HepG2 (cell line): ENCODE measurements around the gene ZNF593OS. TPM values are rescaled to one million over a fixed set of nuclear protein-coding genes. Genes with fewer than 3 reads are reported as not detected.

Source experiments
- ATAC-seq: fragments of 200-7000 bp; cut with Tn5 transposase; 3 replicates; pipeline ENCODE4 v1.9.1; 2020; ENCODE audit warnings: mild to moderate bottlenecking, moderate library complexity
- BruUV-seq: library from RNA; stranded (reverse); fragments of 400-500 nt; replicated peaks from 2 replicates; lab custom pipeline; 2021; lab: Mats Ljungman, UMichigan
- CTCF ChIA-PET: fragments of 300-600 bp; formaldehyde crosslinking; extraction: SDS; loops from one replicate; lab custom pipeline; 2021; ENCODE audit warnings: low total read pairs, inconsistent platforms, low intra/inter-chr PET ratio; lab: Yijun Ruan, JAX
- POLR2A ChIA-PET: fragments of 350-600 bp; sonication (Branson Sonifier 250); formaldehyde crosslinking; loops from one replicate; lab custom pipeline; 2020; ENCODE audit warnings: antibody characterized with exemption, inconsistent platforms; lab: Yijun Ruan, JAX
- DNase-seq: peaks from one replicate; pipeline ENCODE4 v3.0.0-alpha.2; 2015; ENCODE audit warnings: low spot score
- FAIRE-seq: peaks from 3 replicates; lab custom pipeline; 2011; peaks lifted over from hg19 to GRCh38; lab: Jason Lieb, UNC
- H2AFZ ChIP-seq: one replicate; pipeline ENCODE4 v1.6.1; 2011; ENCODE audit warnings: low read length, inconsistent platforms
- H3K27ac ChIP-seq: fragments of 300-600 bp; 3 replicates; pipeline ENCODE4 v1.8.0; 2011; ENCODE audit warnings: mixed run types, mild to moderate bottlenecking, mixed read lengths, low read length, inconsistent platforms; ENCODE audit not compliant: insufficient read depth; ENCODE audit errors: extremely low read length
- H3K27me3 ChIP-seq, 2 experiments: fragments of 200-600 bp in 1 of 2; 2 replicates in 1 of 2; 3 replicates in 1 of 2; pipeline versions ENCODE4 v1.6.0 to v1.8.0; 2011; ENCODE audit warnings: low read length in 2 of 2, mild to moderate bottlenecking in 2 of 2, moderate library complexity in 2 of 2, inconsistent platforms in 1 of 2; ENCODE audit not compliant: insufficient read depth in 2 of 2, control insufficient read depth in 1 of 2
- H3K36me3 ChIP-seq, 2 experiments: fragments of 200-600 bp in 1 of 2; replicated peaks in 1 of 2; 2 replicates in 1 of 2; 3 replicates in 1 of 2; pipeline versions ENCODE4 v1.5.1 to v1.8.0; 2011; ENCODE audit warnings: low read length in 2 of 2, inconsistent platforms in 1 of 2; ENCODE audit not compliant: insufficient read depth in 2 of 2, control insufficient read depth in 1 of 2
- H3K4me1 ChIP-seq: 2 replicates; pipeline ENCODE4 v1.5.1; 2012; ENCODE audit warnings: low read length, inconsistent platforms; ENCODE audit not compliant: insufficient read depth
- H3K4me2 ChIP-seq: 2 replicates; pipeline ENCODE4 v1.6.0; 2011; ENCODE audit warnings: low read depth, low read length, inconsistent platforms
- H3K4me3 ChIP-seq, 3 experiments: fragments of 200-600 bp in 1 of 3; sonication (generic), shearing (Covaris generic) in 1 of 3; replicated peaks in 1 of 3; 2 replicates each; pipeline ENCODE4 v1.5.1; 2011 to 2016; ENCODE audit warnings: low read length in 3 of 3, inconsistent platforms in 2 of 3, low read depth in 2 of 3, mild to moderate bottlenecking in 2 of 3, control low read depth in 1 of 3, mixed read lengths in 1 of 3; ENCODE audit not compliant: insufficient read depth in 1 of 3
- H3K79me2 ChIP-seq: one replicate; pipeline ENCODE4 v1.6.1; 2011; ENCODE audit warnings: low read length, inconsistent platforms; ENCODE audit not compliant: insufficient read depth
- H3K9ac ChIP-seq: 2 replicates; pipeline ENCODE4 v1.6.0; 2011; ENCODE audit warnings: mild to moderate bottlenecking, low read depth, low read length, inconsistent platforms; ENCODE audit not compliant: insufficient read depth
- H3K9me3 ChIP-seq: 2 replicates; pipeline ENCODE4 v1.5.1; 2012; ENCODE audit warnings: mild to moderate bottlenecking, low read length
- H4K20me1 ChIP-seq: 2 replicates; pipeline ENCODE4 v1.6.0; 2011; ENCODE audit warnings: inconsistent platforms, mild to moderate bottlenecking, low read length, moderate library complexity; ENCODE audit not compliant: insufficient read depth
- FOSL1 ChIP-seq: sonication (generic); formaldehyde crosslinking; IDR thresholded peaks from 2 replicates; pipeline ENCODE4 v1.9.0; 2021; ENCODE audit warnings: missing genetic modification reagents, borderline replicate concordance
- GATAD1 ChIP-seq: IDR thresholded peaks from 2 replicates; pipeline ENCODE4 v1.6.1; 2016; ENCODE audit warnings: missing genetic modification reagents, missing compliant biosample characterization
- KMT2B ChIP-seq: IDR thresholded peaks from 2 replicates; pipeline ENCODE4 v1.6.1; 2016; ENCODE audit warnings: missing genetic modification reagents, missing compliant biosample characterization
- PAXIP1 ChIP-seq: sonication (generic); formaldehyde crosslinking; conservative IDR thresholded peaks from 2 replicates; pipeline ENCODE4 v1.4.0; 2020; ENCODE audit warnings: mild to moderate bottlenecking, missing genetic modification reagents, moderate library complexity
- RBAK ChIP-seq: sonication (generic); formaldehyde crosslinking; IDR thresholded peaks from 2 replicates; pipeline ENCODE4 v1.5.1; 2020; ENCODE audit warnings: mild to moderate bottlenecking, missing genetic modification reagents
- ZNF121 ChIP-seq: sonication (generic); formaldehyde crosslinking; IDR thresholded peaks from 2 replicates; pipeline ENCODE4 v1.5.0; 2020; ENCODE audit warnings: mild to moderate bottlenecking, missing genetic modification reagents
- WGBS: methylation state at CpG from one replicate; pipeline ENCODE4 v1.1.6; 2017; ENCODE audit warnings: low lambda C conversion rate; 5-methylcytosine and 5-hydroxymethylcytosine counted together
- in situ Hi-C: cut with HindIII; loops from 2 replicates; pipeline ENCODE4 v1.10.0; 2017; ENCODE audit warnings: low pct_unique_long_range_greater_than_20kb; ENCODE audit not compliant: extremely low pct_ligation_motif_present
- intact Hi-C: fragments of 100-400 bp; cut with micrococcal nuclease; formaldehyde crosslinking; loops from one replicate; pipeline ENCODE4 v1.10.0; 2022; ENCODE audit not compliant: unreplicated experiment
- polyA plus RNA-seq, 8 experiments: library from polyadenylated mRNA; depleted of rRNA in 3 of 8; stranded (reverse) in 7 of 8; unstranded in 1 of 8; fragments of >200 nt; fragmentation: Illumina TruSeq in 4 of 8; extraction: Trizol in 4 of 8; gene quantifications; 2 replicates each; pipeline versions ENCODE4 v1.2.1 to v1.2.3, GENCODE V29; 2011 to 2016; ENCODE audit warnings: low read depth in 4 of 8, missing spikeins in 1 of 8, mixed read lengths in 1 of 8; ENCODE audit not compliant: insufficient read depth in 1 of 8
- total RNA-seq, 5 experiments: library from RNA; depleted of rRNA; stranded (reverse); fragments of >200 nt; fragmentation: Illumina TruSeq; extraction: Trizol; gene quantifications; 2 replicates each; pipeline ENCODE4 v1.2.3, GENCODE V29; 2016; ENCODE audit warnings: low read depth in 1 of 5

Gene ZNF593OS
- total and polyA plus RNA-seq, 2 of the 13 experiments (the other 11 are each of a cell fraction or from before 2014, with no cell fraction given) = not detected

- Histone ChIP-seq H3K27ac (no peak overlapping the region), H3K79me2 (no peaks in the 10 kb centered on the region), H3K27me3 (peaks cover 0 to 6% of the 10 kb centered on the region in 2 experiments; a peak in 2 of 5 replicates), H3K4me1 (no peaks in the 10 kb centered on the region), H4K20me1 (no peaks in the 10 kb centered on the region), H3K4me3 (no peak overlapping the region), H3K9me3 (no peaks in the 10 kb centered on the region), H2AFZ (no peak overlapping the region), H3K9ac (no peak overlapping the region), H3K36me3 (no peaks in the 10 kb centered on the region), H3K4me2 (no peak overlapping the region)
- no peak for ATAC-seq
- in situ Hi-C loops = no loop called here
- intact Hi-C loops = no loop called here
- BruUV-seq = no TSS peak
- no peak for FAIRE-seq
- no peak for TF ChIP-seq GATAD1 (CRISPR knock-in tag)
- 0 out of 2 replicates have a peak, but pooled peaks have one; percentile 13 for TF ChIP-seq ZNF121 (CRISPR knock-in tag)
- no peak for TF ChIP-seq RBAK
- no peak for TF ChIP-seq FOSL1
- no peak for TF ChIP-seq PAXIP1 (CRISPR knock-in tag)
- no peak for TF ChIP-seq KMT2B (CRISPR knock-in tag)
- DNase-seq = no peak
- WGBS = 38% methylated on average over 5 of the region's 5 CpGs
- POLR2A ChIA-PET = no interaction called here
- CTCF ChIA-PET = no interaction called here
These were observed 41.1 kb upstream of the ZNF593OS start for GRCh38 chr1:26212726-26213125.
